Calu3 (cell line): ENCODE data around the gene PCED1B. TPM values are rescaled to one million over a fixed set of nuclear protein-coding genes. Genes with fewer than 3 reads are reported as not detected.

Experiments
- BruUV-seq: library from RNA; stranded (reverse); fragments of 400-500 nt; replicated peaks from 2 replicates; lab custom pipeline; 2021; lab: Mats Ljungman, UMichigan
- CTCF ChIA-PET: fragments of 300-600 bp; sonication (Branson Sonifier 250); formaldehyde crosslinking; loops from one replicate; lab custom pipeline; 2022; ENCODE audit warnings: antibody characterized with exemption; lab: Charles Lee
- DNase-seq: peaks from one replicate; pipeline ENCODE4 v3.0.0; 2022
- H3K27ac Mint-ChIP-seq: one replicate; pipeline ENCODE4 v1.8.0; 2022; ENCODE audit warnings: mixed read lengths; ENCODE audit not compliant: unreplicated experiment
- H3K27me3 Mint-ChIP-seq: one replicate; pipeline ENCODE4 v1.8.0; 2022; ENCODE audit warnings: mixed read lengths; ENCODE audit not compliant: unreplicated experiment
- H3K36me3 Mint-ChIP-seq: one replicate; pipeline ENCODE4 v1.8.0; 2022; ENCODE audit warnings: mild to moderate bottlenecking, moderate library complexity, mixed read lengths; ENCODE audit not compliant: insufficient read depth, unreplicated experiment
- H3K4me1 Mint-ChIP-seq: one replicate; pipeline ENCODE4 v1.8.0; 2022; ENCODE audit warnings: mild to moderate bottlenecking, low read depth, mixed read lengths; ENCODE audit not compliant: unreplicated experiment
- H3K4me3 Mint-ChIP-seq: one replicate; pipeline ENCODE4 v1.8.0; 2022; ENCODE audit warnings: mild to moderate bottlenecking, low read depth, moderate library complexity, mixed read lengths; ENCODE audit not compliant: unreplicated experiment
- H3K9me3 Mint-ChIP-seq: one replicate; pipeline ENCODE4 v1.8.0; 2022; ENCODE audit warnings: low read depth, mixed read lengths; ENCODE audit not compliant: unreplicated experiment
- intact Hi-C: fragments of 100-400 bp; cut with micrococcal nuclease; formaldehyde crosslinking; loops from one replicate; pipeline ENCODE4 v1.10.0; 2022; ENCODE audit not compliant: unreplicated experiment
- total RNA-seq: library from RNA; stranded (reverse); gene quantifications from 2 replicates; pipeline ENCODE4 v1.2.3, GENCODE V29; 2022
- TF ChIP-seq, protein P1 (sequence below): fragments of 200-600 bp; IDR thresholded peaks from one replicate; pipeline ENCODE4 v1.8.0; 2022; ENCODE audit warnings: antibody characterized with exemption; ENCODE audit not compliant: unreplicated experiment

The PCED1B gene
- total RNA-seq, 1 experiment from 2014 or later: 4.1 TPM

- intact Hi-C loops: no loop called here
- TF ChIP-seq, protein P1, sequence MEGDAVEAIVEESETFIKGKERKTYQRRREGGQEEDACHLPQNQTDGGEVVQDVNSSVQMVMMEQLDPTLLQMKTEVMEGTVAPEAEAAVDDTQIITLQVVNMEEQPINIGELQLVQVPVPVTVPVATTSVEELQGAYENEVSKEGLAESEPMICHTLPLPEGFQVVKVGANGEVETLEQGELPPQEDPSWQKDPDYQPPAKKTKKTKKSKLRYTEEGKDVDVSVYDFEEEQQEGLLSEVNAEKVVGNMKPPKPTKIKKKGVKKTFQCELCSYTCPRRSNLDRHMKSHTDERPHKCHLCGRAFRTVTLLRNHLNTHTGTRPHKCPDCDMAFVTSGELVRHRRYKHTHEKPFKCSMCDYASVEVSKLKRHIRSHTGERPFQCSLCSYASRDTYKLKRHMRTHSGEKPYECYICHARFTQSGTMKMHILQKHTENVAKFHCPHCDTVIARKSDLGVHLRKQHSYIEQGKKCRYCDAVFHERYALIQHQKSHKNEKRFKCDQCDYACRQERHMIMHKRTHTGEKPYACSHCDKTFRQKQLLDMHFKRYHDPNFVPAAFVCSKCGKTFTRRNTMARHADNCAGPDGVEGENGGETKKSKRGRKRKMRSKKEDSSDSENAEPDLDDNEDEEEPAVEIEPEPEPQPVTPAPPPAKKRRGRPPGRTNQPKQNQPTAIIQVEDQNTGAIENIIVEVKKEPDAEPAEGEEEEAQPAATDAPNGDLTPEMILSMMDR: no peak
- Mint-ChIP-seq H3K36me3 (no peaks in the 10 kb centered on the region), H3K4me3 (no peak overlapping the region), H3K27ac (no peak overlapping the region), H3K9me3 (peaks cover 4% of the 10 kb centered on the region), H3K4me1 (peaks cover 6% of the 10 kb centered on the region), H3K27me3 (no peaks in the 10 kb centered on the region)
- no TSS peak for BruUV-seq
- CTCF ChIA-PET: no interaction called here
- DNase-seq: no peak
These were observed 81.2 kb downstream of the PCED1B start for GRCh38 chr12:47160316-47161244.

GRCh38 chr12:47164116-47164515 lies 84.7 kb downstream of the PCED1B start:
- CTCF ChIA-PET: no interaction called here
- BruUV-seq: no TSS peak
- Mint-ChIP-seq H3K27ac (no peak overlapping the region), H3K27me3 (no peaks in the 10 kb centered on the region), H3K36me3 (no peaks in the 10 kb centered on the region), H3K9me3 (peaks cover 2% of the 10 kb centered on the region), H3K4me3 (no peak overlapping the region), H3K4me1 (peaks cover 22% of the 10 kb centered on the region)
- DNase-seq: no peak
- intact Hi-C loops: no loop called here
- TF ChIP-seq, protein P1: no peak

- Mint-ChIP-seq H3K27ac (no peak overlapping the region), H3K9me3 (peaks cover 2% of the 10 kb centered on the region), H3K27me3 (no peaks in the 10 kb centered on the region), H3K36me3 (no peaks in the 10 kb centered on the region), H3K4me3 (no peak overlapping the region), H3K4me1 (peaks cover 22% of the 10 kb centered on the region)
- TF ChIP-seq, protein P1: no peak
- CTCF ChIA-PET: no interaction called here
- DNase-seq: no peak
- no TSS peak for BruUV-seq
- intact Hi-C loops: no loop called here
These were observed 85.5 kb downstream of the PCED1B start for GRCh38 chr12:47164724-47165439.

DNA sequence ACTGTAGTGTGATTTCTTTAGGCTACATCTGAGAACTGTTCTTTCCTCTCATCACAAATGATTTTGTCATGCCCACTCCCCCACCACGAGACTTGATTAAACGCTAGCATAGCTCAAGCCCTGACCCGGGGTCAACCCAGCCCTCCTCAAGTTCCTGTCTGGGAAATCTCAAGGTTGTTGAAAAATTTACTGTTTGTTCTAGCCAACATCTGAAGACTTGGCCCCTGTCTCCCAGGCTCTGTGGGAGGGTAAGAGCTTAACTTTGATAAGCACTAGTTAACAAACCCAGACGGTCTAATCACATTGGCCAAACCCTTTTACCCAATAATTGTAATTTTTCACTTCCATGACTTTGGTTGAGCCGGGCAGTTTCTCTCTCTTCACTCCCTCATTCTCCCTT lies 86.5 kb downstream of the PCED1B start:
- Mint-ChIP-seq H3K4me3 (no peak overlapping the region), H3K36me3 (no peaks in the 10 kb centered on the region), H3K27me3 (no peaks in the 10 kb centered on the region), H3K27ac (no peak overlapping the region), H3K4me1 (peaks cover 22% of the 10 kb centered on the region), H3K9me3 (peaks cover 5% of the 10 kb centered on the region)
- BruUV-seq: no TSS peak
- intact Hi-C loops: no loop called here
- CTCF ChIA-PET: interaction anchor here (0.6 kb wide), 3 partner anchors 44 to 1173 kb away, joined by 3 to 10 read pairs (median 7); no protein-coding TSS in a partner anchor
- TF ChIP-seq, protein P1: no peak
- DNase-seq: no peak
